Thoracic aorta (tissue), 2 donors: ENCODE results near the gene CDX1. TPM values are rescaled to one million over a fixed set of nuclear protein-coding genes. Genes with fewer than 3 reads are reported as not detected.
A peak's percentile ranks its signal among the peaks of the same experiment; 100 is the strongest.

ENCODE experiments used
- ATAC-seq: fragments of 150-250 bp; one replicate; pipeline ENCODE4 v1.8.0; 2017; ENCODE audit warnings: low read depth; ENCODE audit not compliant: insufficient number of reproducible peaks, low FRiP score
- DNase-seq: peaks from one replicate; pipeline ENCODE4 v3.0.0-alpha.2; 2020; ENCODE audit warnings: low spot score
- H3K27ac ChIP-seq, 2 donors: fragments of 200-600 bp; sonication (generic); 1 replicate in 1 of 2; 2 replicates in 1 of 2; pipeline ENCODE4 v1.5.1; 2016; ENCODE audit warnings: mild to moderate bottlenecking in 2 of 2, moderate library complexity in 2 of 2
- H3K27me3 ChIP-seq: fragments of 200-600 bp; sonication (generic); replicated peaks from 2 replicates; pipeline ENCODE4 v1.6.0; 2016; ENCODE audit warnings: mild to moderate bottlenecking; ENCODE audit not compliant: insufficient read depth
- H3K36me3 ChIP-seq: fragments of 200-600 bp; sonication (generic); one replicate; pipeline ENCODE4 v1.5.1; 2016
- H3K4me1 ChIP-seq, 2 donors: fragments of 200-600 bp; sonication (generic); 1 replicate in 1 of 2; 2 replicates in 1 of 2; pipeline versions ENCODE4 v1.5.1 to v1.6.0; 2016; ENCODE audit warnings: low read depth in 2 of 2, mild to moderate bottlenecking in 1 of 2; ENCODE audit not compliant: control insufficient read depth in 1 of 2
- H3K4me3 ChIP-seq: fragments of 200-600 bp; sonication (generic); 2 replicates; pipeline ENCODE4 v1.5.1; 2016; ENCODE audit warnings: mild to moderate bottlenecking
- H3K9me3 ChIP-seq: fragments of 200-600 bp; sonication (generic); 2 replicates; pipeline ENCODE4 v1.5.1; 2016
- total RNA-seq, 2 donors: library from RNA; depleted of rRNA; stranded (reverse); fragments of >200 nt; gene quantifications; one replicate each; pipeline versions ENCODE4 v1.1.0 to v1.2.3, GENCODE V29; 2016
- TF ChIP-seq, protein P1 (sequence below): fragments of 200-600 bp; sonication (generic); IDR thresholded peaks from one replicate; pipeline ENCODE4 v1.5.1; 2019; ENCODE audit warnings: antibody characterized with exemption

Gene CDX1
- total RNA-seq, 2 donors from 2014 or later = not detected

DNA sequence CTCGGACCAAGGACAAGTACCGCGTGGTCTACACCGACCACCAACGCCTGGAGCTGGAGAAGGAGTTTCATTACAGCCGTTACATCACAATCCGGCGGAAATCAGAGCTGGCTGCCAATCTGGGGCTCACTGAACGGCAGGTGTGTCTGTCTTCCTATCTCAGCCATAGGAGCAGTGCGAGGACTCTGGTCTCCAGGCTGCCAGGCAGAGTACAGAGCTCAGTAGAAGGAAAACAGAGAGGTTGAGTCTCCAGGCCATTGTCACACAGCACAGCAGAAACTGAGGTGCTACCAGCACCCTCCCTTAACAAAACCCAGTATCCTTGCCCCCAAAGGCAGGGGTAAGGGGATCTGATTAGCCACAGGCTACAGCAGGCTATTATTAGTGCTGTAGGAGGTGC is 16.2 kb downstream of the CDX1 start:
- no peak for ATAC-seq
- Histone ChIP-seq H3K36me3 (no peaks in the 10 kb centered on the region), H3K9me3 (no peaks in the 10 kb centered on the region), H3K4me1 (peaks cover 15 to 44% of the 10 kb centered on the region in 2 donors), H3K4me3 (no peak overlapping the region), H3K27ac (peak overlapping the region in 1 of 2 donors; percentile 97), H3K27me3 (no peaks in the 10 kb centered on the region)
- no peak for DNase-seq
- TF ChIP-seq, protein P1, sequence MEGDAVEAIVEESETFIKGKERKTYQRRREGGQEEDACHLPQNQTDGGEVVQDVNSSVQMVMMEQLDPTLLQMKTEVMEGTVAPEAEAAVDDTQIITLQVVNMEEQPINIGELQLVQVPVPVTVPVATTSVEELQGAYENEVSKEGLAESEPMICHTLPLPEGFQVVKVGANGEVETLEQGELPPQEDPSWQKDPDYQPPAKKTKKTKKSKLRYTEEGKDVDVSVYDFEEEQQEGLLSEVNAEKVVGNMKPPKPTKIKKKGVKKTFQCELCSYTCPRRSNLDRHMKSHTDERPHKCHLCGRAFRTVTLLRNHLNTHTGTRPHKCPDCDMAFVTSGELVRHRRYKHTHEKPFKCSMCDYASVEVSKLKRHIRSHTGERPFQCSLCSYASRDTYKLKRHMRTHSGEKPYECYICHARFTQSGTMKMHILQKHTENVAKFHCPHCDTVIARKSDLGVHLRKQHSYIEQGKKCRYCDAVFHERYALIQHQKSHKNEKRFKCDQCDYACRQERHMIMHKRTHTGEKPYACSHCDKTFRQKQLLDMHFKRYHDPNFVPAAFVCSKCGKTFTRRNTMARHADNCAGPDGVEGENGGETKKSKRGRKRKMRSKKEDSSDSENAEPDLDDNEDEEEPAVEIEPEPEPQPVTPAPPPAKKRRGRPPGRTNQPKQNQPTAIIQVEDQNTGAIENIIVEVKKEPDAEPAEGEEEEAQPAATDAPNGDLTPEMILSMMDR = no peak

DNA sequence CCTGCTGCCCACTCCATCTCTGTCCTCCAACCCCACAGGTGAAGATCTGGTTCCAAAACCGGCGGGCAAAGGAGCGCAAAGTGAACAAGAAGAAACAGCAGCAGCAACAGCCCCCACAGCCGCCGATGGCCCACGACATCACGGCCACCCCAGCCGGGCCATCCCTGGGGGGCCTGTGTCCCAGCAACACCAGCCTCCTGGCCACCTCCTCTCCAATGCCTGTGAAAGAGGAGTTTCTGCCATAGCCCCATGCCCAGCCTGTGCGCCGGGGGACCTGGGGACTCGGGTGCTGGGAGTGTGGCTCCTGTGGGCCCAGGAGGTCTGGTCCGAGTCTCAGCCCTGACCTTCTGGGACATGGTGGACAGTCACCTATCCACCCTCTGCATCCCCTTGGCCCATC is 16.9 kb downstream of the CDX1 start:
- H3K4me1 ChIP-seq = peaks cover 15 to 43% of the 10 kb centered on the region in 2 donors
- DNase-seq (no peak), ATAC-seq (no peak)
- no peaks in the 10 kb centered on the region for H3K27me3 ChIP-seq
- TF ChIP-seq, protein P1 = no peak
- H3K27ac ChIP-seq = no peak overlapping the region
- H3K9me3 ChIP-seq = no peaks in the 10 kb centered on the region
- no peak overlapping the region for H3K4me3 ChIP-seq
- no peaks in the 10 kb centered on the region for H3K36me3 ChIP-seq

- H3K27ac ChIP-seq = no peak overlapping the region
- TF ChIP-seq, protein P1 = no peak
- no peak overlapping the region for H3K4me3 ChIP-seq
- H3K4me1 ChIP-seq = peaks cover 15 to 39% of the 10 kb centered on the region in 2 donors
- no peaks in the 10 kb centered on the region for H3K36me3 ChIP-seq
- H3K9me3 ChIP-seq = no peaks in the 10 kb centered on the region
- H3K27me3 ChIP-seq = no peaks in the 10 kb centered on the region
- no peak for DNase-seq
- ATAC-seq = no peak
Observed at GRCh38 chr5:150184006-150184405, 17.4 kb downstream of the CDX1 start.

DNA sequence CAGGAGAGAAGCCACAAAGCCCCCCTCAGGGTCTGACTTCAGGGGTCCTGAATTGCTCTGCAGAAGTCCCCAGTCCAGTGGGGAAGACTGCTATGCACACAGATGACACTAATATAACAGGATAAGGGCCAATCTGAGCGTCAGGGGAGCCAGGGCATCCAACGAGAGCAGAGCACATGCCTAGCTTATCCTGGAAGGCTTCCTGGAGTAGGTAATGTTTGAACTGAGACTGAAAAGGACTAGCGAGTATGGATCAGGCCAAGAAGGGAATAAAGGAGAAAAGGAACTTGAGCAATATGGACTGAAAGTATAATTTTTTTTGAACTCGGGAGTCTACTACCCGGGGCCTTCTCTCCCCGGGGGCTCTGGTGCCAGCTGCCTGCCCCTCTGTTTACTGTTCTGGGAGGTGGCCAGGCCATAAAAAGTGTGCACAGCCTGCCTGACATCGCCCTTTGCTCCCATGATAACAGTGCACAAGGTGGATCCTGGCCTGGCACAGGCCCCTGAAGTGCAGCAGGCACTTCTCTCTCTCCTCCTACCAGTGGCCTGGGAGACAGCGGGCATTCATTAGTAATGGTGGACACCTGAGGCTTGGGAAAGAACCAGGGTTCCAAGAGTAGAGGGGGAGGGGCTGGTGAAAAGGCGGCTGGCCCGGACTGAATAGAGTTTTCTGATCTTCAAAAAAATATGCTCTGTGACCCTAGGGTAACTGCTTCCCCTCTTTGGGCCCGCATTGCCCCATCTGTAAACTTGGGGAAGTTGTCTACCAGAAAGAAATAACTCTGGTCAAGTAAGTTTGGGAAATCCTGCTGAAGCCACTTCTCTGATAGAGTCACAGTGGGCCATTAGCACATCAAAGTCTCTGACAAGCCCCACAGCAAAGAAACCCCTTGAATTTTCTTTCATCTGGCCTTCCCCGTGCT is 18.7 kb downstream of the CDX1 start:
- Histone ChIP-seq H3K36me3 (no peaks in the 10 kb centered on the region), H3K27ac (no peak overlapping the region), H3K4me3 (no peak overlapping the region), H3K27me3 (no peaks in the 10 kb centered on the region), H3K4me1 (peaks cover 8 to 35% of the 10 kb centered on the region in 2 donors), H3K9me3 (no peaks in the 10 kb centered on the region)
- no peak for ATAC-seq
- TF ChIP-seq, protein P1 = no peak
- no peak for DNase-seq

GRCh38 chr5:150186137-150186536 is 19.6 kb downstream of the CDX1 start:
- no peak for DNase-seq
- no peaks in the 10 kb centered on the region for H3K36me3 ChIP-seq
- TF ChIP-seq, protein P1 = no peak
- no peak overlapping the region for H3K4me3 ChIP-seq
- H3K27ac ChIP-seq = no peak overlapping the region
- no peaks in the 10 kb centered on the region for H3K9me3 ChIP-seq
- H3K4me1 ChIP-seq = peaks cover 3 to 27% of the 10 kb centered on the region in 2 donors
- no peaks in the 10 kb centered on the region for H3K27me3 ChIP-seq
- ATAC-seq = no peak
